Natural killer cell (primary cell): ENCODE results near the gene IQSEC2. TPM values are rescaled to one million over a fixed set of nuclear protein-coding genes. Genes with fewer than 3 reads are reported as not detected.

Experiments
- ATAC-seq, 3 donors: fragments of 150-1000 bp in 2 of 3; fragments of 200-7000 bp in 1 of 3; cut with Tn5 transposase; 1 replicate in 1 of 3; 2 replicates in 2 of 3; pipeline ENCODE4 v1.10.0; 2021; ENCODE audit warnings: mild to moderate bottlenecking in 2 of 3, moderate library complexity in 2 of 3
- DNase-seq, 2 donors: peaks; one replicate each; pipeline versions ENCODE4 v3.0.0 to v3.0.0-alpha.2; 2013 to 2021; ENCODE audit warnings: mixed read lengths in 1 of 2
- H3K27ac ChIP-seq: one replicate; pipeline ENCODE4 v1.5.1; 2013; ENCODE audit warnings: mild to moderate bottlenecking, low read length
- H3K27me3 ChIP-seq: one replicate; pipeline ENCODE4 v1.6.1; 2013; ENCODE audit warnings: low read length; ENCODE audit not compliant: control insufficient read depth, insufficient read depth
- H3K36me3 ChIP-seq: one replicate; pipeline ENCODE4 v1.6.1; 2013; ENCODE audit warnings: low read length; ENCODE audit not compliant: control insufficient read depth, insufficient read depth
- H3K4me1 ChIP-seq: one replicate; pipeline ENCODE4 v1.6.1; 2013; ENCODE audit warnings: low read length; ENCODE audit not compliant: control insufficient read depth, insufficient read depth
- H3K4me3 ChIP-seq: one replicate; pipeline ENCODE4 v1.5.1; 2013; ENCODE audit warnings: low read length
- H3K9me3 ChIP-seq: one replicate; pipeline ENCODE4 v1.6.1; 2013; ENCODE audit warnings: low read length; ENCODE audit not compliant: control insufficient read depth, insufficient read depth
- H3K27ac Mint-ChIP-seq, 2 donors: one replicate each; pipeline ENCODE4 v1.8.0; 2022; ENCODE audit warnings: mild to moderate bottlenecking in 2 of 2, mixed read lengths in 2 of 2, moderate library complexity in 1 of 2
- H3K27me3 Mint-ChIP-seq, 2 donors: one replicate each; pipeline ENCODE4 v1.8.0; 2022; ENCODE audit warnings: low read depth in 2 of 2, mixed read lengths in 2 of 2
- H3K36me3 Mint-ChIP-seq: one replicate; pipeline ENCODE4 v1.8.0; 2022; ENCODE audit warnings: mixed read lengths
- H3K4me1 Mint-ChIP-seq, 2 donors: one replicate each; pipeline ENCODE4 v1.8.0; 2022; ENCODE audit warnings: mixed read lengths in 2 of 2
- H3K4me3 Mint-ChIP-seq: one replicate; pipeline ENCODE4 v1.8.0; 2022; ENCODE audit warnings: mild to moderate bottlenecking, moderate library complexity, mixed read lengths
- H3K9me3 Mint-ChIP-seq, 2 donors: one replicate each; pipeline ENCODE4 v1.8.0; 2022; ENCODE audit warnings: mixed read lengths in 2 of 2
- CTCF ChIP-seq: fragments of 200-600 bp; IDR thresholded peaks from one replicate; pipeline ENCODE4 v1.8.0; 2022; ENCODE audit warnings: antibody characterized with exemption
- WGBS: methylation state at CpG from one replicate; pipeline ENCODE4 v1.1.7; 2013; ENCODE audit warnings: missing lambda C conversion rate; ENCODE audit not compliant: insufficient coverage; 5-methylcytosine and 5-hydroxymethylcytosine counted together
- intact Hi-C: fragments of 100-400 bp; cut with micrococcal nuclease; formaldehyde crosslinking; loops from one replicate; pipeline ENCODE4 v1.14.2; 2022
- total RNA-seq, 4 donors: library from RNA; stranded (reverse); fragments of 120-200 nt in 1 of 4; gene quantifications; one replicate each; pipeline versions ENCODE4 v1.2.3 to v1.2.4, GENCODE V29; 2013 to 2022

The IQSEC2 gene
- total RNA-seq, 3 donors from 2014 or later (not counting 1 experiment from before 2014, with no cell fraction given): 3.5 to 3.9 (median 3.7) TPM

- ATAC-seq (no peak), DNase-seq (no peak)
- WGBS: 60% methylated on average over 4 of the region's 5 CpGs
- H3K9me3 Mint-ChIP-seq: no peaks in the 10 kb centered on the region
- Histone ChIP-seq H3K27me3 (peaks cover 2% of the 10 kb centered on the region), H3K4me3 (no peak overlapping the region), H3K9me3 (no peaks in the 10 kb centered on the region), H3K36me3 (no peaks in the 10 kb centered on the region), H3K27ac (no peak overlapping the region), H3K4me1 (peaks cover 7% of the 10 kb centered on the region)
- no peaks in the 10 kb centered on the region for H3K36me3 Mint-ChIP-seq
- TF ChIP-seq CTCF: no peak
- intact Hi-C loops: loop anchor here (2.0 kb wide), 1 partner anchor 169 kb away; no protein-coding TSS in a partner anchor
- peaks cover 5 to 8% of the 10 kb centered on the region in 2 donors for H3K4me1 Mint-ChIP-seq
- H3K27me3 Mint-ChIP-seq: peaks cover 8 to 26% of the 10 kb centered on the region in 2 donors
- H3K4me3 Mint-ChIP-seq: no peak overlapping the region
- H3K27ac Mint-ChIP-seq: no peak overlapping the region
Observed at GRCh38 chrX:53313728-53314105, 32.3 kb upstream of the IQSEC2 start.

DNA sequence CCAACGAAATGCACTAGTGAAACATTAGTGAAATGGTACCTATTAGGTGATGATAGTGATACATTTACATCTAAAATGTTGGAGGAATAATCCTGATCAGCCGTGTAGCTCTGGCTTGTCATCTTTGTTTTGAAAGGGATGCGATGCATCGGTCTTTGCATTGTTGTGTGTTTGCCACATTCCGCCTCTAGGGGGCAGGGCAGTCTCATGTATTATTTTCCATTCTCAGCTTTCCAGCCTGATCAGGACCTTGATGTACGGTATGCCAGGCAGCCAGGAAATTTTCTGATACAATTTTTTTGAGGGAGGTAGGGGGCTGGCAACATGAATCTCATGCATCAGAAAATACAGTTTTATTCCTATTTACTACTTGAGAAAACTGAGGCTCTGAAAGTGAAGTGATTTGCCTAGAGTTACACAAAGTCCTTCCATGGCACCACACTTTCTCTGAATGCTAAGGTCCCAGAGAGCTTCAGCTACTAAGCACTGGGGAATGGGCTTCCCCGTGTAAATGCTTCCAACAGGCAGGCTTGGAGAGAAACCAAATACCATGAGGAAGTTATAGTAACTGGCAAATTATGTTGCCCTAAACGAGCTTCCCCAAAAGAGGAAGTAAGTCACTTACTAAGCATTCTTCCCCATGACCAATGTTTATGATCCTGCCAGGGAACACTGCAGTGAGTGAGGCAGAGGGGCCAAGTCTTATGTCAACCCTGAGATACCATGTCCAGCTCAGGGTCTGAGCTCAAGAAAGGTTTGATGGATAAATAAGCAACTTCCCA lies 31.8 kb upstream of the IQSEC2 start:
- peak; percentile 49 for TF ChIP-seq CTCF
- intact Hi-C loops: loop anchor here (2.0 kb wide), 1 partner anchor 170 kb away; no protein-coding TSS in a partner anchor
- Mint-ChIP-seq H3K4me1 (peaks cover 5 to 8% of the 10 kb centered on the region in 2 donors), H3K27me3 (peaks cover 5 to 30% of the 10 kb centered on the region in 2 donors), H3K27ac (no peak overlapping the region), H3K9me3 (no peaks in the 10 kb centered on the region), H3K36me3 (no peaks in the 10 kb centered on the region), H3K4me3 (no peak overlapping the region)
- Histone ChIP-seq H3K27ac (no peak overlapping the region), H3K4me3 (no peak overlapping the region), H3K36me3 (no peaks in the 10 kb centered on the region), H3K9me3 (no peaks in the 10 kb centered on the region), H3K27me3 (peaks cover 2% of the 10 kb centered on the region), H3K4me1 (peaks cover 7% of the 10 kb centered on the region)
- peak; percentile 44 to 75 for DNase-seq
- 4% methylated on average over 5 of the region's 8 CpGs for WGBS
- ATAC-seq: peak; percentile 64 to 67 (median 64)

DNA sequence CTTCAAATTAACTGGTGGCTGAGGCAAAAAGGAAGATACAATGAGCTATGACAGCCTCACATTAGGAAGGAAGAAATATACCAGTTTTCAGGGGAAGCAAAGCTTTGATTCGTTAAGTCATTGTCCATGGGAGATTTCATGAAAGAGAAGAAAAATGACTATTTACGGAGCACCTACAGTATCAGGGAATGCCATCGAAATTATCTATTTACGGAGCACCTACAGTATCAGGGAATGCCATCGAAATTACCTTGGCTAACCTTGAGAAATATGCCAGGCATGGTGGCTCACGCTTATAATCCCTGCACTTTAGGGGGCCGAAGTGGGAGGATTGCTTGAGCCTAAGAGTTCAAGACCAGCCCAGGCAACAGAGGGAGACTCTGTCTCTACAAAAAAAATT lies 28.5 kb upstream of the IQSEC2 start:
- Mint-ChIP-seq H3K27ac (no peak overlapping the region), H3K4me1 (no peaks in the 10 kb centered on the region), H3K9me3 (no peaks in the 10 kb centered on the region), H3K27me3 (peaks cover 0 to 20% of the 10 kb centered on the region in 2 donors), H3K4me3 (no peak overlapping the region), H3K36me3 (no peaks in the 10 kb centered on the region)
- Histone ChIP-seq H3K4me1 (no peaks in the 10 kb centered on the region), H3K27me3 (no peaks in the 10 kb centered on the region), H3K36me3 (no peaks in the 10 kb centered on the region), H3K9me3 (no peaks in the 10 kb centered on the region), H3K27ac (no peak overlapping the region), H3K4me3 (no peak overlapping the region)
- 94% methylated on average over 7 of the region's 7 CpGs for WGBS
- ATAC-seq: no peak
- no peak for DNase-seq
- TF ChIP-seq CTCF: no peak
- intact Hi-C loops: no loop called here

- H3K27ac Mint-ChIP-seq: no peak overlapping the region
- DNase-seq (no peak), ATAC-seq (no peak)
- H3K4me1 Mint-ChIP-seq: no peaks in the 10 kb centered on the region
- intact Hi-C loops: no loop called here
- no peaks in the 10 kb centered on the region for H3K9me3 ChIP-seq
- H3K4me3 ChIP-seq: no peak overlapping the region
- H3K9me3 Mint-ChIP-seq: no peaks in the 10 kb centered on the region
- no peaks in the 10 kb centered on the region for H3K36me3 Mint-ChIP-seq
- no peaks in the 10 kb centered on the region for H3K36me3 ChIP-seq
- no peak overlapping the region for H3K4me3 Mint-ChIP-seq
- TF ChIP-seq CTCF: no peak
- H3K27me3 Mint-ChIP-seq: peaks cover 0 to 15% of the 10 kb centered on the region in 2 donors
- H3K27ac ChIP-seq: no peak overlapping the region
- no peaks in the 10 kb centered on the region for H3K4me1 ChIP-seq
- 95% methylated on average over 4 of the region's 4 CpGs for WGBS
- no peaks in the 10 kb centered on the region for H3K27me3 ChIP-seq
Observed at GRCh38 chrX:53308836-53309235, 27.5 kb upstream of the IQSEC2 start.
